GM21786 (cell line): ENCODE measurements around the gene CSF2.

Source experiments
- ATAC-seq: cut with Tn5 transposase; IDR thresholded peaks from one replicate; pipeline ENCODE4 v1.9.1; 2021; ENCODE audit not compliant: unreplicated experiment

The CSF2 gene

GRCh38 chr5:132054697-132055440, 18.7 kb upstream of the CSF2 start:
- no peak for ATAC-seq

DNA sequence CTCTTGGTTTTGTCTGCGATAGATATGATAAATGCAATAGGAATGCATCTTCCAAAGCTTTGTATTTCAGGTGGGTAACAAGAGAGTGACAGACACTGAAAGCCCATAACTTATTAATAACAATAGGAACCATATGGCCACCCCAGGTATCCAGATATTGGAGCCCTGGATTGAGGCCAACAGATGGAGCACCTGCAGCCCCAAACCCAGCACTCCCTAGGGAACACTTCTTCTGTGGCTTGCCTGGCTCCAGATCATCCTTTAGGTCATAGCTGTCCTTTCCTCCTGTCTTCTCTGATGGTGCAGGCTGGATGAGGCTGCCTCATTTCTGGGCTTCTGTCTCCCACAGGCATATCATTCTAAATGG, 18.2 kb upstream of the CSF2 start:
- ATAC-seq: no peak

GRCh38 chr5:132055808-132056609, 17.6 kb upstream of the CSF2 start:
- ATAC-seq: no peak

DNA sequence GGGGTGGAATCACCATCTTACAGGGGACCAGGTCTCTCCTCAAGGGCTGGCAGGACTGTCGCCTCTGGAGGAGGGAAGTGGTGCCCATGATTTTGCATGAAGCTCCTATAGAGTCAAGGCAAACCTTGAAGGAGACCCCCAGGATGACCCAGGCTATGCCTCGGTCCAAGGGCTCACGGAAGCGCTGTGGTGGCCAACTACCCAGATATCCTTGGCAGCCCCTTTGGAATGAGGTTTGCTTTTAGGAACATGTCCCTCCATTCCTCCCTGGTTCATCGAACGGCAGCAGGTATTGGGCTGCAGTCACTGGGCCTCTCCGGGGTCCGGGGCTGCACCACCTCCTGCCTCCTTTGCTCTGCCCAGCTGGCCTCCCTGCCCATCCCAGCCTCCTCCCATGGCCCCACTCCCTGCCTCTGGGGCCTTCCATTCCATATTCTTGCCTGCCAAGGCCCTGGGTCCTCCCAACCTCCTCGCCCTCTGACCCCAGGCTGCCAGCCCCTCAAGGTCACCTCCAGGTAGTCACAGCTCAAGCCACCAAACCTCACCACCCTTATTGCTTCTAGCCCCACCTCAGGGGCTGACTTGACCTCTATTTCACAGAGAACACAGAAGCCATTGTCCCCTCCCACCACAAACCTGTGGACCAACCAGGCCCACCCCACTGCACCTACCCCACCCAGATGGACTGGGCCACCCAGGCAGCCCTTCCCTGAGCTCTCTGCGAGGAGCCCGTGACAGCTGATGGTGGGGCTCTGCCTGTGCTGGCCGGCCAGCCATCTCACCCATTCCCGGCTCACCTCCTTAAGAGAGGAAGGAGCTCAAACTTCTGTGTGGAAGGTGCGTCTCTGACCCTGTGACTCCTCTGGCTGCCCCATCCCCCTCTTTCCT, 16.7 kb upstream of the CSF2 start:
- no peak for ATAC-seq

DNA sequence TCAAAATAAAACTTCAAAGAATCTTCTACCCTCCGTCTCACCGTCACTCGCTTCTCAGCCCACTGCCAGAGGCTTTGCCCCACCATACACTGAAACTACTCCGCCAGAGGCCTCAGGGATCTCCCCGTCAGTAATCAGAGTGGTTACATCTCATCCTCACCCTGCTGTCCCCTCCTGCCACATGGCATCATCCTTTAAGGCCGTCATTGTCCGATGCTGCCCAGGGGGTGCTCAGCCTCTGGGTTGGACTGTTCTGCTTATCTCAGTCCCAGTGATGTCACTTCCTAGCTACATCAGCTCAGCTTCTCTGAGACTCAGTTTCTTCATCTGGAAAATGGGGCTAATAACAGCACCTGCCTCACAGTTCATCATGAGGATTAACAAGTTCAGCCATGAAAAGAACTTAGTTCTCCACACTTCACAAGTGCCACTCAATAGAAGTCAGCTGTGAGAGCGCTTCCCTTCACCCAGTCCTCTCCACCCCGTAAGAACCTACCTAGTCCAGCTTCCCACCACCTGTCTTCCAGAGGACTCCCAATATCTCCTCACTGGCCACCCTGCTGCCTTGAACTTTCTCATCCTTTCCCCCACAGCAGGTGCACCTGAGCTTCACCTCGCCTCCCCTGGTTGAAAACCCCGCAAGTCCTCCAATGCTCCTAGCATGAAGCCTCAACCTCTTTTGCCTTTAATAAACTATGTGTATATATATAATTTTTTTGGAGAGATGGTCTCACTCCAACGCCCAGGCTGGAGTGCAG, 15.9 kb upstream of the CSF2 start:
- ATAC-seq: no peak

- ATAC-seq: no peak
Observed at GRCh38 chr5:132058646-132059042, 14.9 kb upstream of the CSF2 start.

- ATAC-seq: no peak
Observed at GRCh38 chr5:132059043-132059695, 14.4 kb upstream of the CSF2 start.

- ATAC-seq: no peak
Observed at GRCh38 chr5:132059696-132060500, 13.7 kb upstream of the CSF2 start.

GRCh38 chr5:132060501-132061161, 13.0 kb upstream of the CSF2 start, which contains the start of gene IL3:
TSS of gene IL3 (plus strand) at chr5:132060655. CDS start at chr5:132060707, 52 bp downstream.
- ATAC-seq: no peak

DNA sequence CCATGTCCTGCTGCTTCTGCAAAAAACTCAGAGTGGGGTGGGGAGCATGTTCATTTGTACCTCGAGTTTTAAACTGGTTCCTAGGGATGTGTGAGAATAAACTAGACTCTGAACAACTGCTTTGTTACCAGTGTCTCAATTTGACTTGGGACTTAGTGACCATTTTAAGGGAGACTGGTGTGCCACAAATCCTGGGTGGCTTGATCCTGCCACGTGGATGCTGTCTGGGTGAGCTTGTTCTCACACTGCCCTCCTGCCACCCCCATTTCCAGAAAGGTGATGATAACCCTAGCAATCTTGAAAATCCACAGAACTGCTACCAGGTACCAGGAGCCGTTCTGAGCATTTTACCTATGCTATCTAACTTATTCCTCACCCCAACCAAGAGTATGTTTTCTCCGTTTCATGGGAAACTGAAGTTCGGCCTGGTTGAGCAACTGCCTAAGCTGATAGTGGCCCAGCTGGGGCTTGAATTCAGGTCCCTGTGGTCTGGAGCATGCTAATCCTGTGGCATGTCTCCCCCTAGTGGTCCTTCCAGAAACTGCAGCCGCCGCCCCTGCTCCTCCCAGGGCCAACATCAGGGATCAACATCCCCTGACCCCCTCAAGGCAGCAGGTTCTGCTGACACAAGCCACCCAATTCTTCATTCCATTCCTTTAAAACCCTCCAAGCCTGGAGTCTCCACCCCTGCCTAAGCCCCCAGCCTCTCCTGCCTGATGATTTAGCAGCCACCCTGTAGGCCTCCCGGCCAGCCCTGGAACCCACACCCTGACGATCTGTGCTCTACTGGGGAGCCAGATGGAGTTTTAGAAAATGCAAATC, 10.3 kb upstream of the CSF2 start:
- peak; percentile 50 for ATAC-seq

- no peak for ATAC-seq
Observed at GRCh38 chr5:132064140-132064539, 9.4 kb upstream of the CSF2 start.

GRCh38 chr5:132064738-132065331, 8.8 kb upstream of the CSF2 start:
- peak; percentile 54 for ATAC-seq

- no peak for ATAC-seq
Observed at GRCh38 chr5:132065351-132065937, 8.1 kb upstream of the CSF2 start.

DNA sequence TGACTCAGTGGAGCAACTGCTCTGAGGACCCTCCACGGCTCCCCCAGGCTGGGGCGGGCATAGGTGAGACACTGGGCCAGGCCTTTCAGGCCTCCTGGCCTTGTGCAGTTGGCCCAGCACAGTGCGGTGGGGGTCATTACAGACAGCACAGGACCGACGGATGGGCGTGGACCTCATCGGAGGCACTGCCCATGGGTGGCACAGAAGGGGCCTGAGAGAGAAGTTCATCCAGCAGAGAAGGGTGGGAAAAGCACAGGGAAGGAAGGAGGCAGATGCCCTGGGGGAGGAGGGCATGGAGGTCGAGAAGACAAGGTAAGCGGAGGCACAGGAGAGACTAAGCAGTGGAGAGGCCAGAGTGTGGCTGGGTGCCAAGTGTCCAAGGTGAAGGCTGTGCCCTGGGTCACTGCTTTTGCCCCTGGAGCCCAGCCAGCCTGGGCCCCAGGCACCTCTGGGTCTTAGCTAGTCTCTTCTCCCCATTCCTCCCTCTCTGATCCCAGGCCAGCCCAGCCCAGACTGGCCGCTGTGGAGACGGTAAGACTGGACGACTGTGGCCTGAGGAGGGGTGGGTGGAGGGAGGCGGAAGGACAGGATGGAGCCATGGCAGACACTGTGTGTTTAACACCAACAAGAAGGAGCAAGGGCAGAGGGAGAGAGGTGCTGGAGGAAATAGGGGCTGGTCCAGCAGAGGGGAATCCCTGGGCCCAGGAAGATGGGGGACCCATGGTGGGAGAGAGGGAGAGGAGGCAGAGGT, 7.5 kb upstream of the CSF2 start:
- ATAC-seq: no peak

GRCh38 chr5:132066871-132067270, 6.7 kb upstream of the CSF2 start:
- no peak for ATAC-seq

DNA sequence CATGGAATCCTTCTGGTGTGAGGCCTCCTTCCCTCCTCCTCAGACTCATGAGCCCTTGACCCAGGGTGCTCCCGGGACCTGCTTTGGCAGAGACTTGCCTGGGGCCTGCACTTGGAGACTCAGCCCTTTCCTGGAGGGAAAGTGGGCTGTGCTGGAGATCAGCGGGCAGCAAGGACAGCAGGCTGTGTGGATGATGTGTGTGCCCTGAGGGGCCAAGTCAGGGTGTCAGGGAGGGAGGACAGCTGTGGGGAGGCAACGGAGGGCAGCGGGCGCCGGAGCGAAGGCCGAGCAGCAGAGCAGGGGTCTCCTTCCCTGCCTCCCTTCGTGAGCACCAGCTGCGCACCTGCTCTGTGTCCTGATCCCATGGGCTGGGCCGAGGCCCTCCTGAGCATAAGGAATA, 6.1 kb upstream of the CSF2 start:
- ATAC-seq: no peak
